ENCODE results near the gene ARAP3.
A peak's percentile ranks its signal among the peaks of the same experiment; 100 is the strongest.

Gene ARAP3

DNA sequence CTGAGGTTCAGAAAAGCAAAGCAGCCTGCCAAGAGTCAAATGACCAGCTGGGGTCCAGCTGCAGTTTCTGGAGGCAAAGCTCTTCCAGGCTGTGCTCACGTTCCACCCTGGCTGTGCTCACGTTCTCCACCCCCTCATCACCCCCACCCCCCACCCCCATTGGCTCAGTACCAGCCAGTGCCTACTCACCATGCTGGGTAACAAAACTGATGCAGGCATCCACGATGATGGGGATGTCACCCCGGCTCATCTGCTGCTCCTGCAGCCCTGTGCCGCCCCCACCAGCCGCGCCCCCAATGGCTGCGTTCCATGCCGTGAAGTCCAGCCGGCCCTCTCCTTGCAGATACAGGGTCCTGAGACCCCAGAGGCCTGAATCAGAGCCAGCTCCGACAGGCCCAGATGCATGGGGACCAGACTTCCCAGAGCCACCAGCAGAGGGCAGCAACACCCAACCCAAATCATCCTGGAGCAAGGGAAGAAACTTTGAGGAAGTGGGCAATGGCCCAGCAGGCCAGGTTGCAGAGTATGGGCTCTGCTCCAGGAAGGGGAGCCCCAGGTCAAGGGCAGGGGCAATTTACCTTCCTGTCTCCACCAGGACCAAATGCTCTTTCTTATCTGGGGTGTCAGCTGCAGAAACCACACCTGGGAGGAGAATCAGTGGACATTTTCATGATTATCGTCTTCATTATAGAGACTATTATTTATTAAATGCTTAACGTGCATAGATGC lies 17.1 kb downstream of the ARAP3 start:
- H3K27me3 ChIP-seq (ENCODE audit: insufficient read depth, low read length) = no peaks in the 10 kb centered on the region
- H3K9me3 ChIP-seq (ENCODE audit: insufficient read depth, low read depth, low read length) = no peaks in the 10 kb centered on the region
- H3K27ac ChIP-seq (ENCODE audit: low read length) = no peak overlapping the region
- no peak overlapping the region for H3K4me3 ChIP-seq (ENCODE audit: low read length)
- H3K9ac ChIP-seq (ENCODE audit: low read depth, low read length) = no peak overlapping the region
- peaks cover 60% of the 10 kb centered on the region for H3K36me3 ChIP-seq (ENCODE audit: insufficient read depth, low read depth, low read length)
- no peaks in the 10 kb centered on the region for H3K4me1 ChIP-seq (ENCODE audit: insufficient read depth, low read length)

DNA sequence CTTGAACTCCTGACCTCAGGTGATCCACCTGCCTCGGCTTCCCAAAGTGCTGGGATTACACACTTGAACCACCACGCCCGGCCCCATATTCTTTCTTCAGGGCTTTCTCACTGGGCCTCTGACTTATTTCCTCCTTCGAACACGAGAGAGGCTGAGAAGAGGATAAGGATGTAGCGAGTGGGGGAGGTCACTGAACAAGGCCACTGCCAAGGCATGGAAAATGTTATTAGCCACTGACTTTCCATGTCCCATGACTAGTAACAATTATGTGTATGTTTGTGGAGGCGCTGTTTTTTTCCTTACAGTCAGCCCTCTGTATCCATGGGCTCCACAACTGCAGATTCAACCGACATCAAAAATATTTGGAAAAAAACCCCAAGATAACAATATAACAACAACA lies 18.5 kb downstream of the ARAP3 start:
- no peaks in the 10 kb centered on the region for H3K9me3 ChIP-seq (ENCODE audit: insufficient read depth, low read depth, low read length)
- no peak overlapping the region for H3K4me3 ChIP-seq (ENCODE audit: low read length)
- H3K27me3 ChIP-seq (ENCODE audit: insufficient read depth, low read length) = no peaks in the 10 kb centered on the region
- H3K9ac ChIP-seq (ENCODE audit: low read depth, low read length) = no peak overlapping the region
- no peaks in the 10 kb centered on the region for H3K4me1 ChIP-seq (ENCODE audit: insufficient read depth, low read length)
- no peak overlapping the region for H3K27ac ChIP-seq (ENCODE audit: low read length)
- H3K36me3 ChIP-seq (ENCODE audit: insufficient read depth, low read depth, low read length) = peaks cover 59% of the 10 kb centered on the region

DNA sequence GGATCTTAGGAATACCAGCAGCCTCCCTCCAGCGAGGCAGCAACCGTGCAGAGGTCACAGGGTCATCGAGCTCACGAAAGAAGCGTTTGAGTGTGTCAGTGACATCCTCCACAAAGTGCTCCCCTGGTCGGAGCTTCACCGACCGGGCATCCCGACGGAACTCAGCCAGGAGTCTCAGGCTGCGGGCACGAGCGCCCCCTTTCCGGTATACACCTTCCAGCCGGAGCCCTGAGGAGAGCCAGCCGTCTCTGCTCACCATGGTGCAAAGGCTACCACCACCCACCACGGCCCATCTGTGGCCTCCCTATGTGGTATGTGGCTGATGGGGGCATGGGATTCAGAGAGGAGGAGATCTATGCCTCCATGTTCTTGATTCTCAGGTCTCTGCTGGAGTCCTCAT lies 20.0 kb downstream of the ARAP3 start:
- Histone ChIP-seq H3K27me3 (ENCODE audit: insufficient read depth, low read length) (no peaks in the 10 kb centered on the region), H3K36me3 (ENCODE audit: insufficient read depth, low read depth, low read length) (peaks cover 69% of the 10 kb centered on the region), H3K9ac (ENCODE audit: low read depth, low read length) (no peak overlapping the region), H3K9me3 (ENCODE audit: insufficient read depth, low read depth, low read length) (no peaks in the 10 kb centered on the region), H3K4me1 (ENCODE audit: insufficient read depth, low read length) (no peaks in the 10 kb centered on the region), H3K4me3 (ENCODE audit: low read length) (no peak overlapping the region), H3K27ac (ENCODE audit: low read length) (no peak overlapping the region)

DNA sequence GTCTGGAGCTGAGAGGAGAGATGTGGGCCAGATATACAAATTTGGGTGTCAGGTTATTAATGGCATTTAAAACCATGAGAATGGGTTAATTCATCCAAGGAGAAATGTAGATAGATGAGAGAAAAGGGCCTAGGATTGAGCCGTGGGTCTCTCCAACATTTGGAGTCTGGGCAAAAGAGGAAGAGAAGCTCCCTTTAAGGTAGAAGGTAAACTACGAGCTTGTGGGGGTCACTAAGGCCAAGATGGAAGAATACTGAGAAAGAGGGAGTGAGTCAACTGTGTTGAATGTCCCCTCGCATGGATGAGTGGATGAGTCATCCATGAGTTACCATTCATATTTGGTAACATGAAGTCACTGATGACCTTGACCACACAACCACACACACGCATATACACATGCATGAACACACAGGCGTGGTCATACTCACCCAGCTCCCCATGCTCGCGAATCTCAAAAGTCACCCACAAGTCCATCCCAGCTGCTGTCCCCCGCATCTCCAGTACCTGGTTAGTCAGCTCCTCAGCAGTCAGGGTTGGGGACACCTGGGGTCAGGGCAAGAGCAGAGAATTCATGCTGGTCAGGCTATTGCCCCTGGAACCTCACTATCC lies 24.0 kb downstream of the ARAP3 start:
- Histone ChIP-seq H3K36me3 (ENCODE audit: insufficient read depth, low read depth, low read length) (peaks cover 86% of the 10 kb centered on the region), H3K4me3 (ENCODE audit: low read length) (no peak overlapping the region), H3K27me3 (ENCODE audit: insufficient read depth, low read length) (no peaks in the 10 kb centered on the region), H3K27ac (ENCODE audit: low read length) (no peak overlapping the region), H3K9ac (ENCODE audit: low read depth, low read length) (no peak overlapping the region), H3K9me3 (ENCODE audit: insufficient read depth, low read depth, low read length) (no peaks in the 10 kb centered on the region), H3K4me1 (ENCODE audit: insufficient read depth, low read length) (no peaks in the 10 kb centered on the region)

GRCh38 chr5:141657404-141657803 lies 24.6 kb downstream of the ARAP3 start:
- Histone ChIP-seq H3K9ac (ENCODE audit: low read depth, low read length) (no peak overlapping the region), H3K4me3 (ENCODE audit: low read length) (no peak overlapping the region), H3K36me3 (ENCODE audit: insufficient read depth, low read depth, low read length) (peaks cover 79% of the 10 kb centered on the region), H3K9me3 (ENCODE audit: insufficient read depth, low read depth, low read length) (no peaks in the 10 kb centered on the region), H3K4me1 (ENCODE audit: insufficient read depth, low read length) (no peaks in the 10 kb centered on the region), H3K27me3 (ENCODE audit: insufficient read depth, low read length) (no peaks in the 10 kb centered on the region), H3K27ac (ENCODE audit: low read length) (no peak overlapping the region)

GRCh38 chr5:141656396-141656795 lies 25.6 kb downstream of the ARAP3 start:
- Histone ChIP-seq H3K27me3 (ENCODE audit: insufficient read depth, low read length) (no peaks in the 10 kb centered on the region), H3K9ac (ENCODE audit: low read depth, low read length) (no peak overlapping the region), H3K9me3 (ENCODE audit: insufficient read depth, low read depth, low read length) (no peaks in the 10 kb centered on the region), H3K4me1 (ENCODE audit: insufficient read depth, low read length) (peaks cover 6% of the 10 kb centered on the region; the same call in 1 of the 2 replicates), H3K27ac (ENCODE audit: low read length) (no peak overlapping the region), H3K4me3 (ENCODE audit: low read length) (no peak overlapping the region), H3K36me3 (ENCODE audit: insufficient read depth, low read depth, low read length) (peaks cover 70% of the 10 kb centered on the region)

GRCh38 chr5:141655020-141655419 lies 27.0 kb downstream of the ARAP3 start:
- Histone ChIP-seq H3K4me1 (ENCODE audit: insufficient read depth, low read length) (peaks cover 9% of the 10 kb centered on the region; the same call in 1 of the 2 replicates), H3K36me3 (ENCODE audit: insufficient read depth, low read depth, low read length) (peaks cover 65% of the 10 kb centered on the region), H3K9ac (ENCODE audit: low read depth, low read length) (no peak overlapping the region), H3K27ac (ENCODE audit: low read length) (no peak overlapping the region), H3K4me3 (ENCODE audit: low read length) (no peak overlapping the region), H3K9me3 (ENCODE audit: insufficient read depth, low read depth, low read length) (no peaks in the 10 kb centered on the region), H3K27me3 (ENCODE audit: insufficient read depth, low read length) (no peaks in the 10 kb centered on the region)

GRCh38 chr5:141654298-141654697 lies 27.7 kb downstream of the ARAP3 start:
- H3K4me3 ChIP-seq (ENCODE audit: low read length) = no peak overlapping the region
- H3K27ac ChIP-seq (ENCODE audit: low read length) = no peak overlapping the region
- H3K4me1 ChIP-seq (ENCODE audit: insufficient read depth, low read length) = peaks cover 9% of the 10 kb centered on the region; the same call in 1 of the 2 replicates
- H3K36me3 ChIP-seq (ENCODE audit: insufficient read depth, low read depth, low read length) = peaks cover 57% of the 10 kb centered on the region
- no peak overlapping the region for H3K9ac ChIP-seq (ENCODE audit: low read depth, low read length)
- H3K9me3 ChIP-seq (ENCODE audit: insufficient read depth, low read depth, low read length) = no peaks in the 10 kb centered on the region
- H3K27me3 ChIP-seq (ENCODE audit: insufficient read depth, low read length) = no peaks in the 10 kb centered on the region

DNA sequence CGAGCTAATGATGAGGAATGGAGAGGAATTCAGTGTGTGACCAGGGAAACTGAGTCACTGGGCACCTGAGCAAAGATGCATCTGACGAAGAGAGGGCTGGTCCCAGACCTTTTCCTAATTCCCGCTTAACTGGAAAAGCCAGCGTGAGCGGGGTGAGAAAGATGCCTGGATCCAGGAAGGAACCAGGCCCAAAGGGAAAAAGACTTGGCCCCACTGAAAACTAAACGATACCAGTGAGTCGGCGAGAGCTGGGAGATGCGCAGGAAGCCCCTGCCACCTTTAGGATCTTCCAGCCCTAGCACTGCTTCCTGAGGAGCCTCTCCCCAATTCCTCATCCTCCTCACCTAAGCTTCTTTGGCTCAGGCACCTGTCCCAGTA lies 30.3 kb downstream of the ARAP3 start:
- H3K4me3 ChIP-seq (ENCODE audit: low read length) = peak overlapping the region; percentile 84
- H3K36me3 ChIP-seq (ENCODE audit: insufficient read depth, low read depth, low read length) = peaks cover 43% of the 10 kb centered on the region
- H3K27me3 ChIP-seq (ENCODE audit: insufficient read depth, low read length) = no peaks in the 10 kb centered on the region
- H3K4me1 ChIP-seq (ENCODE audit: insufficient read depth, low read length) = peaks cover 9% of the 10 kb centered on the region; the same call in 1 of the 2 replicates
- H3K9me3 ChIP-seq (ENCODE audit: insufficient read depth, low read depth, low read length) = no peaks in the 10 kb centered on the region
- H3K27ac ChIP-seq (ENCODE audit: low read length) = no peak overlapping the region
- peak overlapping the region; percentile 55; the same call in 1 of the 2 replicates for H3K9ac ChIP-seq (ENCODE audit: low read depth, low read length)

DNA sequence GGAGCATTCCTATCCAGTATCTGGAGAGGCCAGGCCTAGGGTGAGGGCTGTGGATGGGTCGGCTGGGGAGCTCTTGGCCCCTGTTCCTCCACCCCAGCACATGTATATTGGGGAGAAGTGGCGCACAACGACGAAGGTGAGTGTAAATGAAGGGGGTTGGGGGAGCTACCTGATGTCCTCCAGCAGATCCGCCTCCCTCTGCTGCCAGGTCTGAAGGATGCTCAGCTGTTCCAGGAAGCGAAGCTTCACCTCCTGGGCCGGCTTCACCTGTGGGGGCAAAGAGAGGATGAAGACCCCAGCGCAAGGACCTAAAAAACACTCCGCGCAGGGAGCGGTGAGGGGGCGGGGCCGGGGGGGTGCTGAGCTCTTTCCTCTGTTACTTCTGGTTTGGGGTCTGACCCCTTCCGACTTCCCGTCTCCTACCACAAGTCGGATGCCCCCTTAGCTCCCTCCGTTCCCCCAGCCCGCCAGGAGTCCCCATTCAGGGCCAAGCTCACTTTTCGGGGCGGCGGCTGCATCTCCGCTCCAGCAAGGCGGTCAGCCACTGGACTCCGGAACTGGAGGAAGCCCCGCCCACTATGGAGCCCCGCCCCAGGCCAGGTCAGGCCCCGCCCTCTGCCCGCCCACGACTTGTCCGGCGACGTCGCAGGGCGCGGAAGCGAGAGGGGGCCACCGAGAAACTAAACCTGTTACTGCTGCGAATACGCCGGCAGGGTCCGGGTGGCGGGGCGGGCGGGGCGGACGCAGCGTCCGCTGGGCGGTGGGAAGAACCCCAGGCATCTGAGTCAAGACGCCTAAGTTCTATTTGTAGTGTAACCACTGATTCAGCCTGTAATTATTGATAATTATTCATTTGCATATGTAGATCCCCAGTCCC lies 30.9 kb downstream of the ARAP3 start, which contains the start of gene FCHSD1:
TSS of gene FCHSD1 (minus strand) at position 568 of the 877 bp plus-strand sequence. CDS start at position 518, 50 bp downstream.
- peaks cover 9% of the 10 kb centered on the region; the same call in 1 of the 2 replicates for H3K4me1 ChIP-seq (ENCODE audit: insufficient read depth, low read length)
- no peaks in the 10 kb centered on the region for H3K27me3 ChIP-seq (ENCODE audit: insufficient read depth, low read length)
- no peaks in the 10 kb centered on the region for H3K9me3 ChIP-seq (ENCODE audit: insufficient read depth, low read depth, low read length)
- no peak within 1 kb of the TSS for H3K27ac ChIP-seq (ENCODE audit: low read length)
- H3K9ac ChIP-seq (ENCODE audit: low read depth, low read length) = peak within 1 kb of the TSS; percentile 76; the same call in 1 of the 2 replicates
- H3K36me3 ChIP-seq (ENCODE audit: insufficient read depth, low read depth, low read length) = peaks cover 39% of the 10 kb centered on the region
- H3K4me3 ChIP-seq (ENCODE audit: low read length) = peak within 1 kb of the TSS; percentile 84

DNA sequence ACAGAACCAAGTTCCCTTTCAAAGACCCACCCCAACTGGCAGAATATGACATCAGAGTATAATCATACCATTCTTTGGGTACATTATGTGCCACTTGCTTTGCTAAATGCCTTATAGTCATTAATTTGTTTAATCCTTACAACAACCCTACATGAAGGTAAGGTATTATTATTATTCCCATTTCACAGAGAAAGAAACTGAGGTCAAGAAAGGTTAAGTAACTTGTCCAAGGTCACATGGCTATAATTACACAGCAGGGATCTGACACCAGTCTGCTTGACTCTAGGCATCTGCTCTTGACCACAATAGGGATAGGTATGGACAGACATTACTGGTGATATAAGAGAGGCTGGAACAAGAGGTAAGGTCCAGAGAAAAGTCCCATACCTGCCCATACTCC lies 32.1 kb downstream of the ARAP3 start:
- H3K4me1 ChIP-seq (ENCODE audit: insufficient read depth, low read length) = peaks cover 9% of the 10 kb centered on the region; the same call in 1 of the 2 replicates
- H3K27me3 ChIP-seq (ENCODE audit: insufficient read depth, low read length) = no peaks in the 10 kb centered on the region
- no peak overlapping the region for H3K27ac ChIP-seq (ENCODE audit: low read length)
- no peaks in the 10 kb centered on the region for H3K9me3 ChIP-seq (ENCODE audit: insufficient read depth, low read depth, low read length)
- H3K9ac ChIP-seq (ENCODE audit: low read depth, low read length) = no peak overlapping the region
- H3K4me3 ChIP-seq (ENCODE audit: low read length) = peak overlapping the region; percentile 84; the same call in 1 of the 2 replicates
- peaks cover 31% of the 10 kb centered on the region for H3K36me3 ChIP-seq (ENCODE audit: insufficient read depth, low read depth, low read length)

Data from iPS-20b (cell line).